ENCODE results near the gene PANX1. TPM values are rescaled to one million over a fixed set of nuclear protein-coding genes. Genes with fewer than 3 reads are reported as not detected.

PANX1 gene
- total RNA-seq, 1 donor: 48.1 TPM

DNA sequence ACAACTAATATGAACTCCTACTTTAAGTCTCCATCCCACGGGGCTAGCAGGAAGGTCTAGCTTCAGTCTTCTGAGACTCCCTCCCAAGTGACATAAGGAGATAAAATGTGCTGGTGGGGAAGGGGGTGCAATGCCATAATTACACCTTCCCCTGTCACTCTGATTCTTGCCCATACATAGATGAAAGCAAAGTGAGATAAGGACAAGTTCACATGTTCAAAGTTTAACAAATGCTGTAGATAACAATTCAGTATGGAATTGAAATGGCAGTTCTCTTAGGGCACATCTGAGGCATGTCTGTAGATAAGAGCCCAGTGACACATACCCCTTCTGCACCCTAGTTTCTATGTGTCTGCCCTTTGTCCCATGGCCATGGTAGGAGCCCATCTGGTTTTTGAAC lies 38.2 kb upstream of the PANX1 start:
- no peaks in the 10 kb centered on the region for H3K4me1 ChIP-seq (ENCODE audit: insufficient read depth, low read length)
- H3K4me3 ChIP-seq (ENCODE audit: insufficient read depth, low read length): no peak overlapping the region
- H3K9me3 ChIP-seq (ENCODE audit: low read depth, low read length): no peaks in the 10 kb centered on the region
- H4K20me1 ChIP-seq (ENCODE audit: insufficient read depth, low read length): no peaks in the 10 kb centered on the region
- H3K27me3 ChIP-seq (ENCODE audit: insufficient read depth, low read length): peaks cover 5% of the 10 kb centered on the region
- H2AFZ ChIP-seq (ENCODE audit: low read length): no peak overlapping the region
- no peak overlapping the region for H3K27ac ChIP-seq (ENCODE audit: low read depth, low read length)
- DNase-seq (ENCODE audit: insufficient read length, low spot score, missing footprints): no peak
- TF ChIP-seq, protein P1, sequence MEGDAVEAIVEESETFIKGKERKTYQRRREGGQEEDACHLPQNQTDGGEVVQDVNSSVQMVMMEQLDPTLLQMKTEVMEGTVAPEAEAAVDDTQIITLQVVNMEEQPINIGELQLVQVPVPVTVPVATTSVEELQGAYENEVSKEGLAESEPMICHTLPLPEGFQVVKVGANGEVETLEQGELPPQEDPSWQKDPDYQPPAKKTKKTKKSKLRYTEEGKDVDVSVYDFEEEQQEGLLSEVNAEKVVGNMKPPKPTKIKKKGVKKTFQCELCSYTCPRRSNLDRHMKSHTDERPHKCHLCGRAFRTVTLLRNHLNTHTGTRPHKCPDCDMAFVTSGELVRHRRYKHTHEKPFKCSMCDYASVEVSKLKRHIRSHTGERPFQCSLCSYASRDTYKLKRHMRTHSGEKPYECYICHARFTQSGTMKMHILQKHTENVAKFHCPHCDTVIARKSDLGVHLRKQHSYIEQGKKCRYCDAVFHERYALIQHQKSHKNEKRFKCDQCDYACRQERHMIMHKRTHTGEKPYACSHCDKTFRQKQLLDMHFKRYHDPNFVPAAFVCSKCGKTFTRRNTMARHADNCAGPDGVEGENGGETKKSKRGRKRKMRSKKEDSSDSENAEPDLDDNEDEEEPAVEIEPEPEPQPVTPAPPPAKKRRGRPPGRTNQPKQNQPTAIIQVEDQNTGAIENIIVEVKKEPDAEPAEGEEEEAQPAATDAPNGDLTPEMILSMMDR (IDR thresholded peaks at IDR 0.05; ENCODE audit: extremely low read depth, low read depth, low read length): no peak
- H3K36me3 ChIP-seq (ENCODE audit: insufficient read depth, low read length): no peaks in the 10 kb centered on the region
- H3K79me2 ChIP-seq (ENCODE audit: insufficient read depth, low read length): no peaks in the 10 kb centered on the region
- H3K4me2 ChIP-seq (ENCODE audit: insufficient read depth, low read length): no peak overlapping the region

DNA sequence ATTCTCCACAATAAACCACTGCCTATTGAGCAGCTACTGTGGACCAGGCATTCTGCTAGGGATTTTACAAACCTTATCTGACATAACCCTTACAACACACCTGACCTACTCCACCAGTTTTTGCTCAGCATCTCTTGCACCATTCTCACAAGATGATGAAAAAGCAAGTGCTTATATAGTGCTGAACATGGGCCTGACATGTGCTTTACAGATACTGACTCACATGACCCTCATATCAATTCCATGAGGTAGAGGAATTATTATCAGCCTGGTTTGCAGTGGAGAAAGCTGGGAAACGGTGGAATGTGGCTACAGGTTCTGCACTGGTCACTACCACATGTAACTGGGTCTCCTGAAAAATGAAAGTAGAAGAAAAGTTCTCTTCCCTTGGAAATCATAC lies 37.5 kb upstream of the PANX1 start:
- DNase-seq (ENCODE audit: insufficient read length, low spot score, missing footprints): no peak
- TF ChIP-seq, protein P1 (IDR thresholded peaks at IDR 0.05; ENCODE audit: extremely low read depth, low read depth, low read length): no peak
- Histone ChIP-seq H4K20me1 (ENCODE audit: insufficient read depth, low read length) (no peaks in the 10 kb centered on the region), H3K27ac (ENCODE audit: low read depth, low read length) (no peak overlapping the region), H3K79me2 (ENCODE audit: insufficient read depth, low read length) (no peaks in the 10 kb centered on the region), H3K4me3 (ENCODE audit: insufficient read depth, low read length) (no peak overlapping the region), H3K27me3 (ENCODE audit: insufficient read depth, low read length) (peaks cover 5% of the 10 kb centered on the region), H2AFZ (ENCODE audit: low read length) (no peak overlapping the region), H3K36me3 (ENCODE audit: insufficient read depth, low read length) (no peaks in the 10 kb centered on the region), H3K4me2 (ENCODE audit: insufficient read depth, low read length) (no peak overlapping the region), H3K9me3 (ENCODE audit: low read depth, low read length) (no peaks in the 10 kb centered on the region), H3K4me1 (ENCODE audit: insufficient read depth, low read length) (no peaks in the 10 kb centered on the region)

DNA sequence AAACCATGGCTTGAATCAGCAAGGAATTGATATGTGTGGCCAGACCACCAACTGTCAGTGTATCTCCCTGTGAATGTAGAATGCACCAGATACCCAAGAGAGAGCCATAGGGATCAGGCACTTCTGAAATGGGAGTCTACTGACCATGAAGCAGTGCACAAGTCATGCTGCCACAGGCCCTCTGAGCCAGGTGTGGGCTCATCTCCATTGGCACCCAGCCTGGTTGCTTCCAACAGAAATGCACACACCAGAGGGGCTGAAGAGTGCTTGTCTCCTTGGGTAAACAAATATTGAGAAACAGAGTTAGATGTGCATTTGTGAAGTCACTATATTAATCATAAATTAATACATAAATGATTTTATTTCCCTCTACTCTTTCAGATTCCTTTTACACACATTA lies 28.4 kb upstream of the PANX1 start:
- H3K27me3 ChIP-seq (ENCODE audit: insufficient read depth, low read length): no peaks in the 10 kb centered on the region
- H3K4me2 ChIP-seq (ENCODE audit: insufficient read depth, low read length): no peak overlapping the region
- no peaks in the 10 kb centered on the region for H3K36me3 ChIP-seq (ENCODE audit: insufficient read depth, low read length)
- H3K9me3 ChIP-seq (ENCODE audit: low read depth, low read length): no peaks in the 10 kb centered on the region
- no peak for DNase-seq (ENCODE audit: insufficient read length, low spot score, missing footprints)
- H2AFZ ChIP-seq (ENCODE audit: low read length): no peak overlapping the region
- H3K27ac ChIP-seq (ENCODE audit: low read depth, low read length): no peak overlapping the region
- no peak overlapping the region for H3K4me3 ChIP-seq (ENCODE audit: insufficient read depth, low read length)
- H3K79me2 ChIP-seq (ENCODE audit: insufficient read depth, low read length): no peaks in the 10 kb centered on the region
- H4K20me1 ChIP-seq (ENCODE audit: insufficient read depth, low read length): no peaks in the 10 kb centered on the region
- H3K4me1 ChIP-seq (ENCODE audit: insufficient read depth, low read length): no peaks in the 10 kb centered on the region
- TF ChIP-seq, protein P1 (IDR thresholded peaks at IDR 0.05; ENCODE audit: extremely low read depth, low read depth, low read length): no peak

DNA sequence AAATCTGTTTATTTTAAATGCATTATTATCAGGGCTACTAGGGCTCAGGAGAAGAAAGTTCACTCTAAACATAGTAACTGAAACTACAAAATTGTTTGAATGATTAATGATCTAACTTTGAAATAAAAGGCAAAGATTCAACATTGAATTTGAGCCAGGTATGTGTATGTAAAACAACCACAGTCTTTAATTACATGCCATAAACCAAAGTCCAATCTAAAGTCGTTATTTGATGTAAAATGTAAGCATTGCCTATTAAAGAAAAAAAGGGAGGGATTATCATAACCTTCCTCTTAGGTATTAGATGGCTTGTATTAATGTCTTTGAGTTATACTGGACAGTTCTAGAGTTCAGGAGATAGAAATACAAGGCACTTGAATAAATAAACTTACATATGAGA lies 25.2 kb upstream of the PANX1 start:
- TF ChIP-seq, protein P1 (IDR thresholded peaks at IDR 0.05; ENCODE audit: extremely low read depth, low read depth, low read length): no peak
- Histone ChIP-seq H3K4me2 (ENCODE audit: insufficient read depth, low read length) (no peak overlapping the region), H3K9me3 (ENCODE audit: low read depth, low read length) (no peaks in the 10 kb centered on the region), H3K4me1 (ENCODE audit: insufficient read depth, low read length) (no peaks in the 10 kb centered on the region), H3K4me3 (ENCODE audit: insufficient read depth, low read length) (no peak overlapping the region), H4K20me1 (ENCODE audit: insufficient read depth, low read length) (no peaks in the 10 kb centered on the region), H3K79me2 (ENCODE audit: insufficient read depth, low read length) (no peaks in the 10 kb centered on the region), H3K27me3 (ENCODE audit: insufficient read depth, low read length) (no peaks in the 10 kb centered on the region), H3K36me3 (ENCODE audit: insufficient read depth, low read length) (no peaks in the 10 kb centered on the region), H3K27ac (ENCODE audit: low read depth, low read length) (no peak overlapping the region), H2AFZ (ENCODE audit: low read length) (no peak overlapping the region)
- DNase-seq (ENCODE audit: insufficient read length, low spot score, missing footprints): no peak

Measured in osteoblast (primary cell).